ENCODE data around the gene CDKAL1.

Gene CDKAL1

GRCh38 chr6:20655317-20655716 lies 121.1 kb downstream of the CDKAL1 start:
- TF ChIP-seq, protein P1, sequence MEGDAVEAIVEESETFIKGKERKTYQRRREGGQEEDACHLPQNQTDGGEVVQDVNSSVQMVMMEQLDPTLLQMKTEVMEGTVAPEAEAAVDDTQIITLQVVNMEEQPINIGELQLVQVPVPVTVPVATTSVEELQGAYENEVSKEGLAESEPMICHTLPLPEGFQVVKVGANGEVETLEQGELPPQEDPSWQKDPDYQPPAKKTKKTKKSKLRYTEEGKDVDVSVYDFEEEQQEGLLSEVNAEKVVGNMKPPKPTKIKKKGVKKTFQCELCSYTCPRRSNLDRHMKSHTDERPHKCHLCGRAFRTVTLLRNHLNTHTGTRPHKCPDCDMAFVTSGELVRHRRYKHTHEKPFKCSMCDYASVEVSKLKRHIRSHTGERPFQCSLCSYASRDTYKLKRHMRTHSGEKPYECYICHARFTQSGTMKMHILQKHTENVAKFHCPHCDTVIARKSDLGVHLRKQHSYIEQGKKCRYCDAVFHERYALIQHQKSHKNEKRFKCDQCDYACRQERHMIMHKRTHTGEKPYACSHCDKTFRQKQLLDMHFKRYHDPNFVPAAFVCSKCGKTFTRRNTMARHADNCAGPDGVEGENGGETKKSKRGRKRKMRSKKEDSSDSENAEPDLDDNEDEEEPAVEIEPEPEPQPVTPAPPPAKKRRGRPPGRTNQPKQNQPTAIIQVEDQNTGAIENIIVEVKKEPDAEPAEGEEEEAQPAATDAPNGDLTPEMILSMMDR (IDR thresholded peaks at IDR 0.05; ENCODE audit: extremely low read depth, insufficient read depth, missing control alignments) = no peak
- in situ Hi-C loops (cut with MboI; ENCODE audit: low pct_unique_long_range_greater_than_20kb, low sequenced_read_pairs, unreplicated experiment) = no loop called here
- no peak for DNase-seq (ENCODE audit: low spot score)

- in situ Hi-C loops (cut with MboI; ENCODE audit: low pct_unique_long_range_greater_than_20kb, low sequenced_read_pairs, unreplicated experiment) = no loop called here
- no peak for DNase-seq (ENCODE audit: low spot score)
These were observed 123.1 kb downstream of the CDKAL1 start for GRCh38 chr6:20657274-20657800.

GRCh38 chr6:20658053-20658452 lies 123.8 kb downstream of the CDKAL1 start:
- in situ Hi-C loops (cut with MboI; ENCODE audit: low pct_unique_long_range_greater_than_20kb, low sequenced_read_pairs, unreplicated experiment) = no loop called here
- DNase-seq (ENCODE audit: low spot score) = no peak
- TF ChIP-seq, protein P1 (IDR thresholded peaks at IDR 0.05; ENCODE audit: extremely low read depth, insufficient read depth, missing control alignments) = no peak

More at GRCh38 chr6:20657274-20657800, 123.1 kb downstream of the CDKAL1 start:
- TF ChIP-seq, protein P1 (IDR thresholded peaks at IDR 0.05; ENCODE audit: extremely low read depth, insufficient read depth, missing control alignments) = no peak

- TF ChIP-seq, protein P1 (IDR thresholded peaks at IDR 0.05; ENCODE audit: extremely low read depth, insufficient read depth, missing control alignments) = no peak
- DNase-seq (ENCODE audit: low spot score) = no peak
- in situ Hi-C loops (cut with MboI; ENCODE audit: low pct_unique_long_range_greater_than_20kb, low sequenced_read_pairs, unreplicated experiment) = no loop called here
These were observed 124.3 kb downstream of the CDKAL1 start for GRCh38 chr6:20658516-20658915.

DNA sequence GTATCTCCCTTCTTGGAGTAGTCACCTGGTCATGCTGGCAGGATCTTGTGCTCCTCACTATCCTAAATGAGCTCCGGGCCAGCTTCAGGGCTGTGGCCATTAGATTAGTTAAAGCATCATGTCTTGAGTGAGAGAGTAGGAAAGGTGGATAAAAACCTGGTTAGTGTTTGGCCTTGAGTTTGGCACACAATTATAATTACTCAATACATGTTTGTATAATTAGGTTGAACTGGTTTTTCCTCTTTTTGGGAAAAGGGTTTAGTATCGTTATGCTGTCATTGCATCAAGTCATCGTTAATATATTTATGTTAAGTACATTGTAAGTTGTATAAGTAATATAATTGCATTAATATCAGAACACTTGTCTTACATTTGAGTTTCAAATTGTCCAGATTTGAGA lies 126.3 kb downstream of the CDKAL1 start:
- in situ Hi-C loops (cut with MboI; ENCODE audit: low pct_unique_long_range_greater_than_20kb, low sequenced_read_pairs, unreplicated experiment) = no loop called here
- TF ChIP-seq, protein P1 (IDR thresholded peaks at IDR 0.05; ENCODE audit: extremely low read depth, insufficient read depth, missing control alignments) = no peak
- DNase-seq (ENCODE audit: low spot score) = no peak

DNA sequence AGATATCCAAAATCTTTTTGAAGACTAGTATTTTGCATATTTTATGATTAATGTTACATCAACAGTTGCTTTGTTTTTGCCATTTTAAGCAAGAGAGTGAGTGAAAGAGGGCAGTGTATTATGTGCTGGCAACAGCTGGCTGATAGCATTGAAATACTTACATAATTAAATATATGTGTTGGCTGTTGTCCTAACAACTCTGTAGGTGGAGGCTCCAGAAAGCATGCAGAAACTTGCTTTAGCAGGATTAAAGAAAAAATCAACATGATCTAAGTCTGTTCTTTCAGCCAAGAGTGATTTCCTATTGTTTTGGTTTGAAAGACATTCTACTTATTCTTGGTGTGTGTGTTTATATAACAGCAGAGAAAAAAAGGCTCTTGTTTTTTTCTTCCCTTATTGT lies 127.5 kb downstream of the CDKAL1 start:
- no peak for DNase-seq (ENCODE audit: low spot score)
- TF ChIP-seq, protein P1 (IDR thresholded peaks at IDR 0.05; ENCODE audit: extremely low read depth, insufficient read depth, missing control alignments) = no peak
- in situ Hi-C loops (cut with MboI; ENCODE audit: low pct_unique_long_range_greater_than_20kb, low sequenced_read_pairs, unreplicated experiment) = no loop called here

DNA sequence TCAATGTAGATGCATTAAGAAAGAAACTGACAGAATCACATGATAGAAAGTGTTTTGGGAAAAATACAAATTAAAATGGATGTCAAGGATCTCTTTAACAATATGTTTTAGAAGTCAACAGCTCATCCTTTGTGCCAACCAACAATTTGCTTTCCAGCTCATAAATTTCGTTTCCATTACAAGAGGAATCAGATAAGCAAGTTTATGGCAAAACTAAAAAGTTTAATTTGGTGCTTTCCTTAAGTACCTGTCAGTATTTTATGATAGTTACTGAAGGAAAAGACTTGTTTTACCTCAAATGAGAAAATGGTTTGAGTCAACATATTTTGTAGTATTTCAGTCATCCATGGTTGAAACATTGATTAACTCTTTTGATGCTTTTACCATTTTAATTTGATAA lies 130.0 kb downstream of the CDKAL1 start:
- in situ Hi-C loops (cut with MboI; ENCODE audit: low pct_unique_long_range_greater_than_20kb, low sequenced_read_pairs, unreplicated experiment) = no loop called here
- no peak for DNase-seq (ENCODE audit: low spot score)
- TF ChIP-seq, protein P1 (IDR thresholded peaks at IDR 0.05; ENCODE audit: extremely low read depth, insufficient read depth, missing control alignments) = no peak
